ENCODE results near the gene ZNF3.

The ZNF3 gene

GRCh38 chr7:100107890-100108289, 26.4 kb upstream of the ZNF3 start:
- no peak for DNase-seq

GRCh38 chr7:100107125-100107737, 25.7 kb upstream of the ZNF3 start:
- no peak for DNase-seq

GRCh38 chr7:100106633-100107032, 25.1 kb upstream of the ZNF3 start:
- no peak for DNase-seq

- no peak for DNase-seq
Observed at GRCh38 chr7:100105534-100105933, 24.0 kb upstream of the ZNF3 start.

- no peak for DNase-seq
Observed at GRCh38 chr7:100102950-100103840, 21.7 kb upstream of the ZNF3 start.

- DNase-seq, result peak; percentile 99
Observed at GRCh38 chr7:100101016-100101862, 19.7 kb upstream of the ZNF3 start, which contains the start of the genes AP4M1 and MCM7. Gene AP4M1 (plus strand): TSS chr7:100101643. CDS start chr7:100101715, 72 bp downstream. Gene MCM7 (minus strand): TSS chr7:100101397. CDS start chr7:100101294, 103 bp downstream.

GRCh38 chr7:100100420-100101015, 19.0 kb upstream of the ZNF3 start:
- DNase-seq, result peak; percentile 93

GRCh38 chr7:100099452-100099851, 17.9 kb upstream of the ZNF3 start:
- no peak for DNase-seq

- DNase-seq, result no peak
Observed at GRCh38 chr7:100098913-100099312, 17.4 kb upstream of the ZNF3 start.

- DNase-seq, result no peak
Observed at GRCh38 chr7:100095704-100096103, 14.2 kb upstream of the ZNF3 start.

- DNase-seq, result no peak
Observed at GRCh38 chr7:100095289-100095688, 13.8 kb upstream of the ZNF3 start.

- no peak for DNase-seq
Observed at GRCh38 chr7:100093925-100094486, 12.5 kb upstream of the ZNF3 start.

- DNase-seq, result no peak
Observed at GRCh38 chr7:100093498-100093897, 12.0 kb upstream of the ZNF3 start.

GRCh38 chr7:100093054-100093453, 11.5 kb upstream of the ZNF3 start:
- no peak for DNase-seq

GRCh38 chr7:100091411-100092181, 10.1 kb upstream of the ZNF3 start:
- peak; percentile 69 for DNase-seq

GRCh38 chr7:100090527-100091410, 9.2 kb upstream of the ZNF3 start:
- peak; percentile 83 for DNase-seq

- DNase-seq, result no peak
Observed at GRCh38 chr7:100089458-100090196, 8.1 kb upstream of the ZNF3 start.

- DNase-seq, result peak; percentile 73
Observed at GRCh38 chr7:100088621-100089457, 7.3 kb upstream of the ZNF3 start, which contains the start of gene COPS6. Gene COPS6 (plus strand): TSS chr7:100088969. CDS start chr7:100088991, 22 bp downstream.

Data from NCI-H82 (cell line).